AG10803 (cell line): Measurements from ENCODE around the gene IDH1.
"Not testable (repeated sequence)": the region's sequence is repeated elsewhere in the genome, so short reads cannot be mapped to it uniquely, and the experiment has no call there.

Experiments used
- DNase-seq: peaks from one replicate; pipeline ENCODE4 v3.0.0; 2010; ENCODE audit warnings: low read depth
- H3K4me3 ChIP-seq: 2 replicates; pipeline ENCODE4 v1.5.1; 2011; ENCODE audit warnings: mild to moderate bottlenecking, low read length, control low read depth
- CTCF ChIP-seq: conservative IDR thresholded peaks from 2 replicates; pipeline ENCODE4 v1.5.1; 2011; ENCODE audit warnings: mild to moderate bottlenecking, low read length, control low read depth, inconsistent platforms

Gene IDH1

DNA sequence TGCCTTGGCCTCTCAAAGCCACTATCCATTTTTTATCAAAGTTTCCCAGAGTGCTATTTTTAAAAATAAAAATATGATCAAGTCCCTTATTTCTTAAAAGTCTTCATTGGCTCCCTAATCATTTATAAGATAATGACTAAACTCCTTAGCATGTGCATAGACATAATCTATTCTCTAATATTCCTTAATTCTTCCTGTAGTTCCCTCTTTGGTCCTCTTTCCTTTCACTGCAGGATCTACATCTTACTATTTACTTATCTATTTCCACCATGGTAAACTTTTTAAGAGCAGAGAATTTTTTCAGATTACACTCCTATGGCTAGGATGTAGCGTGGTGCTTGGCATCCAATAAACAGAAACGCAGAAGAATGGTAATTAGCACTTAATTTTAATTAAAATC lies 19.0 kb downstream of the IDH1 start:
- DNase-seq: no peak
- H3K4me3 ChIP-seq: no peak overlapping the region
- TF ChIP-seq CTCF: no peak

GRCh38 chr2:208234786-208235185 lies 20.1 kb downstream of the IDH1 start:
- no peak overlapping the region for H3K4me3 ChIP-seq
- no peak for DNase-seq
- TF ChIP-seq CTCF: no peak

- H3K4me3 ChIP-seq: no peak overlapping the region
- no peak for TF ChIP-seq CTCF
- DNase-seq: no peak
These were observed 26.4 kb downstream of the IDH1 start for GRCh38 chr2:208228476-208228875.

DNA sequence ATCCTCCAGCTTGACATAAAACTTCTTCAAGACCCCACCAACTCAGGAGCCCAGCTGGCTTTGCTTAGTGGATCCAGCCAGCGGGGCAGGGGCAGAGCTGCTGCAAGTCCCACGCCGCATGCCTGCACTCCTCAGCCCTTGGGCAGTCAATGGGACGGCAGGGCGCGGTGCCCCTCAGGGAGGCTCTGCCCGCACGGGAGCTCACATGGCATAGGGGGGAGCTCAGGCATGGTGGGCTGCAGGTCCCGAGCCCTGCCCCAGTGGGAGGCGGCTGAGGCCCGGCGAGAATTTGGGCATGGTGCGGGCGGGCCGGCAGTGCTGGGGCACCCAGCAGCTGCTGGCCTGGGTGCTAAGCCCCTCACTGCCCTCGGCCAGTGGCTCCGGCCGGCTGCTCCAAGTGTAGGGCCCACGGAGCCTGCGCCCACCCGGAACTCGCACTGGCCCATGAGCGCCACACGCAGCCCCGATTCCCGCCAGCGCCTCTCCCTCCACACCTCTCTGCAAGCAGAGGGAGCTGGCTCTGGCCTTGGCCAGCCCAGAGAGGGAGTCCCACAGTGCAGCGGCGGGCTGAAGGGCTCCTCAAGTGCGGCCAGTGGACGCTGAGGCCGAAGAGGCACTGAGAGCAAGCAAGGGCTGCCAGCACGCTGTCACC lies 27.2 kb downstream of the IDH1 start:
- TF ChIP-seq CTCF: no peak
- H3K4me3 ChIP-seq: no peak overlapping the region
- no peak for DNase-seq

DNA sequence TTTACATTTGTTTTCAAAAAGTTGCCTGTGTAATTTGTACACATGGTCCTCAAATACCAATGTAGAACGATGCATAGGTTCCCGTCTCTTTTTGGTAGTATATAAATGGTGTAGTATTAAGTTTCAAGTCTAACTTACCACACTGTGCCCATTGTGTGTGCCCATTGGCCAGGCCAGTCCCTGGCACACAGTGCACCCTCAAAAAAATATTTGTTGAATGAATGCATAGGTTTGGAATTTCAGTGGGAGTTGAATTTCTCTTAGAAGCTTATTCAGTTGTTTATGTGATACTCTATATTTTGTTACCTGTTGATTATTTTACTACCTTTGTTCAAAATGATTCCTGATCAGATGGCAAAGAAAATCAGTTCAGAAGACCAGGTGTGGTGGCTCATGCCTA lies 30.1 kb downstream of the IDH1 start:
- TF ChIP-seq CTCF: no peak
- DNase-seq: no peak
- H3K4me3 ChIP-seq: no peak overlapping the region

GRCh38 chr2:208222351-208222750 lies 32.5 kb downstream of the IDH1 start:
- no peak for TF ChIP-seq CTCF
- no peak overlapping the region for H3K4me3 ChIP-seq
- DNase-seq: no peak

- not testable (repeated sequence) for H3K4me3 ChIP-seq, DNase-seq
These were observed 33.0 kb downstream of the IDH1 start for GRCh38 chr2:208221873-208222272.
